Heart left ventricle (tissue), 13 donors: ENCODE data around the gene FBXO21.

ENCODE experiments used
- POLR2A ChIP-seq, 2 donors: fragments of 450-650 bp; IDR thresholded peaks; one replicate each; pipeline ENCODE4 v1.6.1; 2017; ENCODE audit warnings: antibody characterized with exemption in 2 of 2, mild to moderate bottlenecking in 2 of 2, moderate library complexity in 2 of 2
- TF ChIP-seq, protein P1 (sequence below), 12 donors: fragments of 200-600 bp; sonication (generic) in 4 of 12; IDR thresholded peaks; one replicate each; pipeline versions ENCODE4 v1.5.0 to v1.8.0; 2018 to 2022; ENCODE audit warnings: antibody characterized with exemption in 12 of 12, mild to moderate bottlenecking in 5 of 12
- donor health status: ischemic (EF 13 %, LVEDD 7.1; RV severe dilation, severe dysfunction).
- donor health status: DM: no; HTN: yes; CAD: no.
- donor health status: DM: no; HTN: no; CAD: no.
- donor health status: ischemic (EF 25% LVEDD 6.9; RV normal size, moderate dysfunction).
- donor health status: ischemic (EF 25% LVEDD 5.7; RV mildly dilated, moderate dysfunction).
- donor health status: ischemic (EF 35%, LVEDD 5.7; RV mildly dilated, moderate dysfunction).
- donor health status: nonischemic (EF 11% LVEDD 7.7; RV severe dilation, severe dysfunction).
- donor health status: DM: yes; HTN: yes; CAD: no.
- donor health status: PGD.
- donor health status: ischemic (EF 29% LVEDD 5.4; RV normal size, mild dysfunction).
- donor health status: nonischemic (EF 23%, LVEDD 6.1; RV moderate dilation, normal function).

DNA sequence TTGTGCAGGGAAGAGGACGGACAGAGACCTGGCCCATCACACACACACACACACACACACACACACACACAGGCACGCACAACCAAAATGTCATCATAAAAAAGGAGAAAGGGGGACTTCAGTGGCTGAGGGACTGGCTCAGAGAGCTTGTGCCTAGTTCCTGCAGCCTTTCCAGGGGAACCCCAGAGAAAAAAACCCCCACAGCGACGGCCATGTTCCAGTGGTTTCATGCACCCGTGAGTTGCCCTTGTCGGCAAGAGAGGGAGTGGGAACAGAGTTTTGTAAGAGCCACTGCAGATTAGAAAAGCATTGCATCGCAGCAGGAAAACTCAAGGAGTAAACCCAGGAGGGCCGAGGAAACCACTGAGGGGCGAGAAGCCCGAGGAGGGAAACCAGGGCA is 24.5 kb upstream of the FBXO21 start:
- TF ChIP-seq, protein P1, sequence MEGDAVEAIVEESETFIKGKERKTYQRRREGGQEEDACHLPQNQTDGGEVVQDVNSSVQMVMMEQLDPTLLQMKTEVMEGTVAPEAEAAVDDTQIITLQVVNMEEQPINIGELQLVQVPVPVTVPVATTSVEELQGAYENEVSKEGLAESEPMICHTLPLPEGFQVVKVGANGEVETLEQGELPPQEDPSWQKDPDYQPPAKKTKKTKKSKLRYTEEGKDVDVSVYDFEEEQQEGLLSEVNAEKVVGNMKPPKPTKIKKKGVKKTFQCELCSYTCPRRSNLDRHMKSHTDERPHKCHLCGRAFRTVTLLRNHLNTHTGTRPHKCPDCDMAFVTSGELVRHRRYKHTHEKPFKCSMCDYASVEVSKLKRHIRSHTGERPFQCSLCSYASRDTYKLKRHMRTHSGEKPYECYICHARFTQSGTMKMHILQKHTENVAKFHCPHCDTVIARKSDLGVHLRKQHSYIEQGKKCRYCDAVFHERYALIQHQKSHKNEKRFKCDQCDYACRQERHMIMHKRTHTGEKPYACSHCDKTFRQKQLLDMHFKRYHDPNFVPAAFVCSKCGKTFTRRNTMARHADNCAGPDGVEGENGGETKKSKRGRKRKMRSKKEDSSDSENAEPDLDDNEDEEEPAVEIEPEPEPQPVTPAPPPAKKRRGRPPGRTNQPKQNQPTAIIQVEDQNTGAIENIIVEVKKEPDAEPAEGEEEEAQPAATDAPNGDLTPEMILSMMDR (IDR thresholded peaks at IDR 0.05), result no peak
- no peak for TF ChIP-seq POLR2A (IDR thresholded peaks at IDR 0.05)
